Common myeloid progenitor, CD34-positive (primary cell): ENCODE data around the gene C19orf12.

Source experiments
- CTCF ChIA-PET: fragments of 350-600 bp; sonication (Branson Sonifier 250); formaldehyde crosslinking; loops from one replicate; lab custom pipeline; 2021; ENCODE audit warnings: antibody characterized with exemption; lab: Charles Lee
- POLR2A ChIA-PET: fragments of 350-600 bp; sonication (Branson Sonifier 250); formaldehyde crosslinking; loops from one replicate; lab custom pipeline; 2021; ENCODE audit warnings: antibody characterized with exemption; lab: Charles Lee
- DNase-seq, 3 donors: peaks; one replicate each; pipeline versions ENCODE4 v3.0.0 to v3.0.0-alpha.2; 2013
- H3K27ac ChIP-seq, 2 experiments: 1 replicate in 1 of 2; 2 replicates in 1 of 2; pipeline ENCODE4 v1.7.0; 2013; ENCODE audit warnings: inconsistent platforms in 2 of 2, low read length in 2 of 2, mild to moderate bottlenecking in 2 of 2, low read depth in 1 of 2, moderate library complexity in 1 of 2; ENCODE audit not compliant: severe bottlenecking in 2 of 2, insufficient read depth in 1 of 2, poor library complexity in 1 of 2
- H3K27me3 ChIP-seq, 5 experiments: replicated peaks in 2 of 5; 1 replicate in 3 of 5; 2 replicates in 2 of 5; pipeline versions ENCODE4 v1.6.1 to v1.7.0; 2013; ENCODE audit warnings: low read length in 4 of 5, mild to moderate bottlenecking in 2 of 5, moderate library complexity in 2 of 5, inconsistent platforms in 1 of 5; ENCODE audit not compliant: insufficient read depth in 5 of 5, control insufficient read depth in 4 of 5
- H3K36me3 ChIP-seq, 4 experiments: 1 replicate in 2 of 4; 2 replicates in 2 of 4; pipeline versions ENCODE4 v1.6.1 to v1.7.0; 2013; ENCODE audit warnings: low read length in 3 of 4, control low read depth in 1 of 4, mild to moderate bottlenecking in 1 of 4; ENCODE audit not compliant: control insufficient read depth in 4 of 4, insufficient read depth in 4 of 4
- H3K4me1 ChIP-seq, 4 experiments: 1 replicate in 3 of 4; 2 replicates in 1 of 4; pipeline versions ENCODE4 v1.6.1 to v1.7.1; 2013; ENCODE audit warnings: low read length in 3 of 4, mild to moderate bottlenecking in 3 of 4, control low read depth in 1 of 4, inconsistent platforms in 1 of 4, moderate library complexity in 1 of 4; ENCODE audit not compliant: control insufficient read depth in 4 of 4, insufficient read depth in 4 of 4; ENCODE audit errors: control extremely low read depth in 1 of 4
- H3K4me3 ChIP-seq, 7 experiments: 1 replicate in 4 of 7; 2 replicates in 3 of 7; pipeline versions ENCODE4 v1.5.1 to v1.7.0; 2013; ENCODE audit warnings: mild to moderate bottlenecking in 7 of 7, low read length in 6 of 7, moderate library complexity in 6 of 7, inconsistent platforms in 2 of 7, low read depth in 2 of 7, control low read depth in 1 of 7; ENCODE audit not compliant: insufficient read depth in 4 of 7, control insufficient read depth in 1 of 7; ENCODE audit errors: extremely low read depth in 1 of 7
- H3K9me3 ChIP-seq, 5 experiments: 1 replicate in 4 of 5; 2 replicates in 1 of 5; pipeline versions ENCODE4 v1.6.1 to v1.7.1; 2013; ENCODE audit warnings: low read length in 4 of 5, mild to moderate bottlenecking in 2 of 5, inconsistent platforms in 1 of 5, low read depth in 1 of 5, moderate library complexity in 1 of 5; ENCODE audit not compliant: control insufficient read depth in 4 of 5, insufficient read depth in 2 of 5; ENCODE audit errors: control extremely low read depth in 1 of 5
- WGBS: methylation state at CpG from one replicate; pipeline ENCODE4 v1.1.5; 2013; ENCODE audit not compliant: insufficient coverage; 5-methylcytosine and 5-hydroxymethylcytosine counted together

The C19orf12 gene

GRCh38 chr19:29705706-29706105 is 9.4 kb downstream of the C19orf12 start:
- no peak for DNase-seq
- no peaks in the 10 kb centered on the region for H3K9me3 ChIP-seq
- H3K36me3 ChIP-seq, result peaks cover 7 to 64% (median 39%) of the 10 kb centered on the region in 4 experiments
- ChIA-PET CTCF (interaction anchor here (0.9 to 1.4 kb wide), 2 partner anchors 11 to 14 kb away, joined by 3 to 5 read pairs; no protein-coding TSS in a partner anchor), POLR2A (no interaction called here)
- no peak overlapping the region for H3K27ac ChIP-seq
- peaks cover 0 to 7% (median 2%) of the 10 kb centered on the region in 4 experiments for H3K4me1 ChIP-seq
- 100% methylated on average over 6 of the region's 9 CpGs for WGBS
- no peaks in the 10 kb centered on the region for H3K27me3 ChIP-seq
- H3K4me3 ChIP-seq, result no peak overlapping the region

DNA sequence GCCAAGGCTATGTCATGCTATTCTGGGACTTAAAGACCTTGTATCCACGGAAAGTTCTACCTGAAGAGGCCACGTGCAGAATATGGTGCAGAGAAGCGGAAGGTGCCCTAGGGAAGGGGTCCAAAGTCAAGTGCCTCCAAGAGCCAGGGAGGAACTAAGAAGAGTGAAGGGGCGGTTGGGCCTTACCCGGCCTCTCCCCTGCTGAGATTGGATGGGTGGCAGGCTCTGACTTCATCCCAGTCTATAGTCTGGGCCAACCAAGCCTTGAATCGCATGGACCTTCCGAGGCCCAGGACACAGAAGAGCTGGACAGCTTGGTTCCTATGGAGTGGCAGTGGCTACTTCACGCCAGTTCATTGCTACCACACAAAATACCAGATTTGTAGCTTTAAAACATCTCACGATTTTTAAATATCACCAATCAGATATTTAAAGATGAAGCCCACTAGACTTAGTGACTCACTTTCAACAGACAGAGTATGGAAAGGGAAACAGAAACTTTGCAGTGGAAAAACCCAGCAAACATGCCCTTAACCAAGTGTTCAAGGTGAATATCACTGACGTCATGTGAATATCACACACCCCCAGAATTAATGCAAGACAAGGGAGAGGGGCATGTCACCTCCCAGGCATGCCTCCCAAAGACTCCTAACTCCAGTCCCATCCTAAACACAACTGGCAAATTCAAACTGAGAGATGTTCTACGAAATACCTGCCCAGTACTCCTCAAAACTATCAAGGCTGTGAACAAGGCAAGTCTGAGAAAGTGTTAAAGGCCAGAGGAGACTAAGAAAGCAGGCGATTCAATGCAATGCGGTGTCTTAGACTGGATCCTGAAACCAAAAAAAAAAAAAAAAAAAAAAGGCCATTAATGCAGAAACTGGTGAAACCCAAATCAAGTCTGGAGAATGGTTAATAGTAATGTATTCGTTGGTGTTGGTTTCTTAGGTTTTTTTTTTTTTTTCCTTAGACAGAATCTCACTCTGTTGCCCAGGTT is 10.2 kb downstream of the C19orf12 start:
- peaks cover 0 to 4% (median 2%) of the 10 kb centered on the region in 4 experiments for H3K4me1 ChIP-seq
- peaks cover 7 to 60% (median 37%) of the 10 kb centered on the region in 4 experiments for H3K36me3 ChIP-seq
- no peak overlapping the region for H3K27ac ChIP-seq
- 99% methylated on average over 12 of the region's 14 CpGs for WGBS
- no peaks in the 10 kb centered on the region for H3K9me3 ChIP-seq
- no peaks in the 10 kb centered on the region for H3K27me3 ChIP-seq
- POLR2A ChIA-PET, result no interaction called here
- no peak overlapping the region for H3K4me3 ChIP-seq
- no peak for DNase-seq
- CTCF ChIA-PET, result interaction anchor here (0.8 to 1.4 kb wide), 3 partner anchors 11 to 219 kb away, joined by 3 to 5 read pairs (median 4); no protein-coding TSS in a partner anchor

- Histone ChIP-seq H3K9me3 (no peaks in the 10 kb centered on the region), H3K4me1 (no peaks in the 10 kb centered on the region), H3K27me3 (no peaks in the 10 kb centered on the region), H3K27ac (no peak overlapping the region), H3K4me3 (no peak overlapping the region), H3K36me3 (peaks cover 5 to 52% (median 31%) of the 10 kb centered on the region in 4 experiments)
- ChIA-PET CTCF (interaction anchor here (0.9 kb wide), 1 partner anchor 37 kb away, joined by 3 read pairs; no protein-coding TSS in a partner anchor), POLR2A (no interaction called here)
- no peak for DNase-seq
- WGBS, result 100% methylated on average over 4 of the region's 9 CpGs
Observed at GRCh38 chr19:29702963-29703320, 12.1 kb downstream of the C19orf12 start.

DNA sequence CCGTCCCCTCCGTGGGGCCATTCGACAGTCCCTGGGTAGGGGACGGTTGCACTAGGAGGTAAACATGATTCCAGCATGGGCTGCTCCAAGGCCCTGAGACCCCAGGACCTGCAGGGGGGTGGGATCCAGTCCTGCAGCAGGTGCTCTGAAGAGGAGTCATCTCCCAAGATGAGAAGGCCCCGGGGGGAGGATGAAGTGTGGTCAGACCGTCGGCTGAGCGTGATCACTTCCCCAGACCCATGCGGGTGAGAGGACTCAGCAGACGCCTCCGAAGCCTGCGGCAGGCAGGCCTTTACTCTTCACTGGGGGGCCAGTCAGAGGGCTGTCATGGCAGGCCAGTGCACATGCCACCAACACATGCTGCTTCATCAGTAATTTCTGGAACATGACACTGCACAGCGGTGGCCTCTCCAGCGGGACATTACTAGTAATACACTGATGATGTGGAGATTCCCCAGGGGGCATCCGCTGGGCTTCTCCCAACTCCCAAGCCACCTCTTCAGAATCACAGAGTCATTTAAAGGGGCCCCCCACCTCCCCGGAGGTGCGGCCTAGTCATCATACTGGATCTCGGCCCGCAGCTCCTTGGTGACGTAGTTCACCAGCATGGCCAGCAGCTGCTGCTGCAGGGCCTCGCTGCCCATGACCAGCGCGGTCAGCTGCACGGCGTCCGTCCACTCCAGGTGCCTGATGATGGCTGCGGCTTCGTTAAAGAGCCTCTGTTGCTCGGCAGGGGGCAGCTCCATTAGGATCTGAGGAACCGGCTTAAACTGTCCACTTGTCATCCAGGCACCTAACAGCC is 12.7 kb downstream of the C19orf12 start:
- Histone ChIP-seq H3K4me1 (no peaks in the 10 kb centered on the region), H3K36me3 (peaks cover 5 to 50% (median 29%) of the 10 kb centered on the region in 4 experiments), H3K9me3 (no peaks in the 10 kb centered on the region), H3K27me3 (no peaks in the 10 kb centered on the region), H3K4me3 (no peak overlapping the region), H3K27ac (no peak overlapping the region)
- ChIA-PET POLR2A (no interaction called here), CTCF (interaction anchor here (0.9 kb wide), 1 partner anchor 36 kb away, joined by 3 read pairs; no protein-coding TSS in a partner anchor)
- DNase-seq, result no peak
- WGBS, result 94% methylated on average over 29 of the region's 30 CpGs

- POLR2A ChIA-PET, result no interaction called here
Observed at GRCh38 chr19:29700498-29700897, 14.6 kb downstream of the C19orf12 start.

DNA sequence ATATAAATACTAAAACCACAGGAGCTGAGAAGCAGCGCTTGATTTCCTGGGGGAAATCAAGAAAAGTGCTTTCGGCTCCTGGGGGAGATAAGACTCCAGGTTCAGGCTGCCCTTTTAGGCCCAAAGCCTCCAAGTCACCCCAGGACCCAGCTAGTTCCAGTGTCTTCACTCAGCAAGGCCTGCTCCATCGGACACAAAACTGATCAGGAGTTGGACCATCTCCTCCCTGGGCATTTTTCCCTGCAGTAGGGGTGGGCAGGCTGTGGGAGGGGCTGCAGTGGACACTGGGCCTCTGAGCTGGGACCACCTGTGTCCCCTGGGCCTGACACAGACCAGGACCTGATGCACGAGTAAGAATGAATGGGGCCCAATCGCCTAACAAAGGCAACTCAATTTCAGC is 15.2 kb downstream of the C19orf12 start:
- no peak for DNase-seq
- POLR2A ChIA-PET, result no interaction called here
- no peaks in the 10 kb centered on the region for H3K9me3 ChIP-seq
- 93% methylated on average over 4 of the region's 5 CpGs for WGBS
- no peak overlapping the region for H3K4me3 ChIP-seq
- CTCF ChIA-PET, result interaction anchor here (0.8 to 3.0 kb wide), 3 partner anchors 12 to 16 kb away, joined by 3 to 17 read pairs (median 3); partner anchors contain the start of gene C19orf12
- no peak overlapping the region for H3K27ac ChIP-seq
- no peaks in the 10 kb centered on the region for H3K27me3 ChIP-seq
- peaks cover 2 to 29% (median 13%) of the 10 kb centered on the region in 4 experiments for H3K36me3 ChIP-seq
- no peaks in the 10 kb centered on the region for H3K4me1 ChIP-seq

More at GRCh38 chr19:29700498-29700897, 14.6 kb downstream of the C19orf12 start:
- no peak overlapping the region for H3K4me3 ChIP-seq
- H3K27me3 ChIP-seq, result no peaks in the 10 kb centered on the region
- H3K27ac ChIP-seq, result no peak overlapping the region
- no peaks in the 10 kb centered on the region for H3K9me3 ChIP-seq
- CTCF ChIA-PET, result interaction anchor here (0.8 to 3.0 kb wide), 2 partner anchors 11 to 15 kb away, joined by 3 to 17 read pairs; partner anchors contain the start of gene C19orf12
- 98% methylated on average over 6 of the region's 6 CpGs for WGBS
- DNase-seq, result no peak
- no peaks in the 10 kb centered on the region for H3K4me1 ChIP-seq
- peaks cover 2 to 33% (median 15%) of the 10 kb centered on the region in 4 experiments for H3K36me3 ChIP-seq
